IMR-90 (cell line): ENCODE results near the gene RNPEPL1. TPM values are rescaled to one million over a fixed set of nuclear protein-coding genes. Genes with fewer than 3 reads are reported as not detected.

ENCODE experiments used
- ATAC-seq: fragments of 200-7000 bp; cut with Tn5 transposase; 2 replicates; pipeline ENCODE4 v1.9.1; 2020; ENCODE audit warnings: low read depth, mild to moderate bottlenecking, moderate library complexity
- BruUV-seq: library from RNA; stranded (reverse); fragments of 400-500 nt; replicated peaks from 2 replicates; lab custom pipeline; 2021; lab: Mats Ljungman, UMichigan
- CTCF ChIA-PET: fragments of 300-600 bp; formaldehyde crosslinking; extraction: SDS; loops from one replicate; lab custom pipeline; 2021; ENCODE audit warnings: antibody characterized with exemption; lab: Yijun Ruan, JAX
- POLR2A ChIA-PET: fragments of 300-600 bp; sonication (Branson Sonifier 250); formaldehyde crosslinking; loops from one replicate; lab custom pipeline; 2022; ENCODE audit warnings: antibody characterized with exemption; ENCODE audit not compliant: unreplicated experiment; lab: Charles Lee
- DNase-seq: peaks from one replicate; pipeline ENCODE4 v3.0.0; 2013
- H2AFZ ChIP-seq: replicated peaks from 2 replicates; pipeline ENCODE3; 2013; ENCODE audit warnings: low read length, mild to moderate bottlenecking; ENCODE audit not compliant: poor library complexity
- H2AK5ac ChIP-seq: 2 replicates; pipeline ENCODE4 v1.6.1; 2013; ENCODE audit warnings: low read depth, low read length, inconsistent platforms
- H2AK9ac ChIP-seq: replicated peaks from 2 replicates; pipeline ENCODE3; 2013; ENCODE audit warnings: mild to moderate bottlenecking, low read depth, low read length, moderate library complexity; ENCODE audit not compliant: poor library complexity
- H2BK120ac ChIP-seq: 2 replicates; pipeline ENCODE4 v1.6.1; 2013; ENCODE audit warnings: low read depth, low read length, inconsistent platforms
- H2BK15ac ChIP-seq: 3 replicates; pipeline ENCODE4 v1.6.1; 2013; ENCODE audit warnings: low read depth, low read length, inconsistent platforms
- H2BK20ac ChIP-seq: 2 replicates; pipeline ENCODE4 v1.6.1; 2013; ENCODE audit warnings: low read depth, mild to moderate bottlenecking, inconsistent platforms, low read length, moderate library complexity
- H2BK5ac ChIP-seq: 2 replicates; pipeline ENCODE4 v1.6.1; 2013; ENCODE audit warnings: mild to moderate bottlenecking, low read depth, low read length, inconsistent platforms; ENCODE audit not compliant: poor library complexity, severe bottlenecking
- H3K14ac ChIP-seq: replicated peaks from 2 replicates; pipeline ENCODE4 v1.6.1; 2013; ENCODE audit warnings: low read depth, low read length, inconsistent platforms
- H3K18ac ChIP-seq: 2 replicates; pipeline ENCODE4 v1.6.1; 2013; ENCODE audit warnings: low read depth, low read length, control low read depth
- H3K23ac ChIP-seq: 2 replicates; pipeline ENCODE4 v1.6.1; 2013; ENCODE audit warnings: low read depth, low read length, inconsistent platforms
- H3K27ac ChIP-seq: 2 replicates; pipeline ENCODE4 v1.5.1; 2013; ENCODE audit warnings: mild to moderate bottlenecking, control low read depth, low read length; ENCODE audit not compliant: insufficient read depth
- H3K27me3 ChIP-seq: 2 replicates; pipeline ENCODE4 v1.6.1; 2013; ENCODE audit warnings: low read length; ENCODE audit not compliant: control insufficient read depth, insufficient read depth
- H3K36me3 ChIP-seq: 2 replicates; pipeline ENCODE4 v1.6.1; 2013; ENCODE audit warnings: low read length, mixed read lengths; ENCODE audit not compliant: control insufficient read depth, insufficient read depth
- H3K4ac ChIP-seq: 2 replicates; pipeline ENCODE4 v1.6.1; 2013; ENCODE audit warnings: low read depth, low read length, inconsistent platforms
- H3K4me1 ChIP-seq: 2 replicates; pipeline ENCODE4 v1.6.1; 2013; ENCODE audit warnings: low read length, mixed read lengths; ENCODE audit not compliant: control insufficient read depth, insufficient read depth
- H3K4me2 ChIP-seq: 2 replicates; pipeline ENCODE4 v1.6.1; 2013; ENCODE audit warnings: low read depth, mild to moderate bottlenecking, control low read depth, low read length, moderate library complexity
- H3K4me3 ChIP-seq: 2 replicates; pipeline ENCODE4 v1.5.1; 2013; ENCODE audit warnings: low read depth, mild to moderate bottlenecking, control low read depth, low read length, moderate library complexity; ENCODE audit not compliant: insufficient read depth
- H3K56ac ChIP-seq: 2 replicates; pipeline ENCODE4 v1.6.1; 2013; ENCODE audit warnings: low read length, inconsistent platforms; ENCODE audit not compliant: insufficient read depth; ENCODE audit errors: extremely low read depth
- H3K79me1 ChIP-seq, 2 experiments: 2 replicates each; pipeline ENCODE4 v1.6.1; 2013; ENCODE audit warnings: low read length in 2 of 2, inconsistent platforms in 1 of 2, low read depth in 1 of 2
- H3K9ac ChIP-seq: 2 replicates; pipeline ENCODE4 v1.6.1; 2013; ENCODE audit warnings: low read depth, low read length, control low read depth
- H3K9me1 ChIP-seq: 2 replicates; pipeline ENCODE4 v1.6.1; 2013; ENCODE audit warnings: low read length, inconsistent platforms; ENCODE audit not compliant: insufficient read depth
- H3K9me3 ChIP-seq: 2 replicates; pipeline ENCODE4 v1.6.1; 2013; ENCODE audit warnings: low read length; ENCODE audit not compliant: control insufficient read depth, insufficient read depth
- H4K20me1 ChIP-seq: 2 replicates; pipeline ENCODE4 v1.6.1; 2013; ENCODE audit warnings: low read length, inconsistent platforms; ENCODE audit not compliant: insufficient read depth
- H4K5ac ChIP-seq: 2 replicates; pipeline ENCODE4 v1.6.1; 2013; ENCODE audit warnings: mild to moderate bottlenecking, low read depth, low read length, control low read depth
- H4K8ac ChIP-seq, 2 experiments: 2 replicates each; pipeline ENCODE4 v1.6.1; 2013; ENCODE audit warnings: low read depth in 2 of 2, low read length in 2 of 2, control low read depth in 1 of 2, inconsistent platforms in 1 of 2
- H4K91ac ChIP-seq: 2 replicates; pipeline ENCODE4 v1.6.1; 2013; ENCODE audit warnings: low read depth, low read length, inconsistent platforms; ENCODE audit not compliant: insufficient read depth
- BHLHE40 ChIP-seq: fragments of 150-350 bp; IDR thresholded peaks from 2 replicates; pipeline ENCODE4 v1.6.1; 2016; ENCODE audit warnings: mild to moderate bottlenecking, low read depth, low read length
- CEBPB ChIP-seq: IDR thresholded peaks from 2 replicates; pipeline ENCODE4 v1.6.1; 2012; ENCODE audit warnings: low read depth, low read length, improper control_type of control experiment
- RAD21 ChIP-seq: IDR thresholded peaks from 2 replicates; pipeline ENCODE4 v1.6.1; 2012; ENCODE audit warnings: low read length, improper control_type of control experiment
- RFX5 ChIP-seq: IDR thresholded peaks from 2 replicates; pipeline ENCODE4 v1.8.0; 2012; ENCODE audit warnings: low read depth, mild to moderate bottlenecking, low read length, moderate library complexity
- WGBS, 2 experiments: methylation state at CpG; one replicate each; pipeline versions ENCODE4 v1.1.5 to v1.1.7; 2013; ENCODE audit warnings: missing lambda C conversion rate in 2 of 2; ENCODE audit not compliant: insufficient read length in 1 of 2; ENCODE audit errors: extremely low coverage in 2 of 2; 5-methylcytosine and 5-hydroxymethylcytosine counted together
- dilution Hi-C: fragments of 300-500 bp; cut with HindIII; formaldehyde crosslinking; loops from one replicate; pipeline ENCODE4 v1.14.3; 2018; ENCODE audit warnings: low sequenced_read_pairs; ENCODE audit not compliant: unreplicated experiment
- in situ Hi-C: fragments of 300-500 bp; cut with MboI; formaldehyde crosslinking; loops from 3 replicates; pipeline ENCODE4 v1.14.3; 2019; ENCODE audit warnings: low sequenced_read_pairs, inconsistent platforms, mixed read lengths
- intact Hi-C: fragments of 100-400 bp; cut with micrococcal nuclease; formaldehyde crosslinking; loops from 2 replicates; pipeline ENCODE4 v1.10.0; 2022
- polyA plus RNA-seq, 3 experiments: library from polyadenylated mRNA; depleted of rRNA; stranded (reverse); fragments of >200 nt; gene quantifications; 2 replicates each; pipeline ENCODE4 v1.2.3, GENCODE V29; 2012; ENCODE audit warnings: low replicate concordance in 1 of 3
- total RNA-seq: library from RNA; depleted of rRNA; stranded (reverse); fragments of >200 nt; gene quantifications from 2 replicates; pipeline ENCODE4 v1.2.3, GENCODE V29; 2012
- TF ChIP-seq, protein P1 (sequence below): conservative IDR thresholded peaks from 2 replicates; pipeline ENCODE4 v1.5.1; 2012; ENCODE audit warnings: mild to moderate bottlenecking, low read depth, low read length, improper control_type of control experiment
- TF ChIP-seq, protein P2 (sequence below): fragments of 150-350 bp; IDR thresholded peaks from 2 replicates; pipeline ENCODE4 v1.6.1; 2017; ENCODE audit warnings: mild to moderate bottlenecking, antibody characterized with exemption, low read length, low read depth

Gene RNPEPL1
- total and polyA plus RNA-seq, 2 of the 4 experiments (the other 2 are of a cell fraction), result 3.8 to 18.7 TPM

DNA sequence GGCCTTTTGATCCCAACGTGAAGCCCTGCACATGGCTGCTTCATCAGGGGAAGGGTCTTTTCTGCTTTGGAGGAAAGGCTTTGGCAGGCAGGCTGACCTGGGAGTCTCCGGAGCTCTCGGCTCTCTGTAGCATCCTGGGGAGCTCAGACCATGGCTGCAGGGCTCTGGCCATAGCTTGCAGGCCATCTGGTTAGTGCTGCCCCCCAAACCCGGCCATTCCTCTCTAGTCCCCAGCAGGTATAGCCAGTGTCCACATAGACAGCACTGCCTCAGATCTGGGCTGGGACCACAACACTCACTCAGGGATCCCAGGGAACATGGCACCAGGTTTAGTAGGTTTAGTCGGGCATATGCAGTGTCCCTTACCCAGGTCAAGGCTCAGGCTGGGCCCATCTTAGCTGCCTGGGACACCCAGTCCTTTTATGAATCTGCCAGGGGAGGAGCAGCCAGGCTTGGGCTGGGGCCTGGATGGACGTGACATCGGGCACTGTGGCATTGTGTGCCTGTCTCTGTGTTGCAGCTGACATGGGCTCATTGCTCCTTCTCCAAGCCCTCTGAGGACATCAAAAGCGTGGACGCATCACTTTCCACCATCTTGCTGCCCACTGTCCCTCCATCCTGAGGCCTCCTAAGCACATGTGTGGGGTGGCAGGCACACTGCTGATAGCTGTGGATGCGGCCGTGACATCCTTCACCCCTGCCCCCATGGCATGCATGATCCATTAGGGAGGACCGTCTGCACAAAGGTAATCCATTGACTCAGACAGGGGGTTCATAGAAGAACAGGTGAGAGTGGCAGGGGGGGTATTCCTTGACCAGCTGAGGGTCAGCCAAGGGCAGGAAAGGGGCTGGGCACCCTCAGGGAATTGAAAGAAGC is 37.8 kb downstream of the RNPEPL1 start:
- no TSS peak for BruUV-seq
- Histone ChIP-seq H3K27ac (no peak overlapping the region), H3K9ac (no peak overlapping the region), H3K18ac (no peak overlapping the region), H3K36me3 (peaks cover 1% of the 10 kb centered on the region; the same call in 1 of the 2 replicates), H2BK120ac (no peak overlapping the region), H3K56ac (no peak overlapping the region), H3K9me3 (no peaks in the 10 kb centered on the region), H2AFZ (no peak overlapping the region), H3K14ac (no peak overlapping the region), H4K8ac (no peak overlapping the region), H3K4ac (no peak overlapping the region), H2BK20ac (no peak overlapping the region), H2BK15ac (no peak overlapping the region), H4K91ac (no peak overlapping the region), H2AK9ac (no peak overlapping the region), H2BK5ac (no peak overlapping the region), H3K79me1 (no peaks in the 10 kb centered on the region), H3K23ac (no peak overlapping the region), H2AK5ac (no peak overlapping the region), H3K9me1 (no peaks in the 10 kb centered on the region; the same call in 1 of the 2 replicates), H3K27me3 (no peaks in the 10 kb centered on the region), H3K4me2 (no peak overlapping the region), H3K4me1 (no peaks in the 10 kb centered on the region), H4K20me1 (no peaks in the 10 kb centered on the region), H3K4me3 (no peak overlapping the region), H4K5ac (no peak overlapping the region)
- no peak for DNase-seq
- ChIA-PET CTCF (no interaction called here), POLR2A (no interaction called here)
- no peak for ATAC-seq
- dilution Hi-C loops (no loop called here), in situ Hi-C loops (no loop called here), intact Hi-C loops (no loop called here)
- TF ChIP-seq, protein P1, sequence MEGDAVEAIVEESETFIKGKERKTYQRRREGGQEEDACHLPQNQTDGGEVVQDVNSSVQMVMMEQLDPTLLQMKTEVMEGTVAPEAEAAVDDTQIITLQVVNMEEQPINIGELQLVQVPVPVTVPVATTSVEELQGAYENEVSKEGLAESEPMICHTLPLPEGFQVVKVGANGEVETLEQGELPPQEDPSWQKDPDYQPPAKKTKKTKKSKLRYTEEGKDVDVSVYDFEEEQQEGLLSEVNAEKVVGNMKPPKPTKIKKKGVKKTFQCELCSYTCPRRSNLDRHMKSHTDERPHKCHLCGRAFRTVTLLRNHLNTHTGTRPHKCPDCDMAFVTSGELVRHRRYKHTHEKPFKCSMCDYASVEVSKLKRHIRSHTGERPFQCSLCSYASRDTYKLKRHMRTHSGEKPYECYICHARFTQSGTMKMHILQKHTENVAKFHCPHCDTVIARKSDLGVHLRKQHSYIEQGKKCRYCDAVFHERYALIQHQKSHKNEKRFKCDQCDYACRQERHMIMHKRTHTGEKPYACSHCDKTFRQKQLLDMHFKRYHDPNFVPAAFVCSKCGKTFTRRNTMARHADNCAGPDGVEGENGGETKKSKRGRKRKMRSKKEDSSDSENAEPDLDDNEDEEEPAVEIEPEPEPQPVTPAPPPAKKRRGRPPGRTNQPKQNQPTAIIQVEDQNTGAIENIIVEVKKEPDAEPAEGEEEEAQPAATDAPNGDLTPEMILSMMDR, result no peak
- TF ChIP-seq BHLHE40 (no peak), RAD21 (no peak), CEBPB (no peak), RFX5 (no peak)
- TF ChIP-seq, protein P2, sequence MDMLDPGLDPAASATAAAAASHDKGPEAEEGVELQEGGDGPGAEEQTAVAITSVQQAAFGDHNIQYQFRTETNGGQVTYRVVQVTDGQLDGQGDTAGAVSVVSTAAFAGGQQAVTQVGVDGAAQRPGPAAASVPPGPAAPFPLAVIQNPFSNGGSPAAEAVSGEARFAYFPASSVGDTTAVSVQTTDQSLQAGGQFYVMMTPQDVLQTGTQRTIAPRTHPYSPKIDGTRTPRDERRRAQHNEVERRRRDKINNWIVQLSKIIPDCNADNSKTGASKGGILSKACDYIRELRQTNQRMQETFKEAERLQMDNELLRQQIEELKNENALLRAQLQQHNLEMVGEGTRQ, result no peak
- WGBS, 2 experiments, result 93% methylated on average over 4 of the region's 12 CpGs; no CpG with 5 or more reads in 1 of the 2 experiments
